Endothelial cell (in vitro differentiated cells): ENCODE data around the gene LAMB1. TPM values are rescaled to one million over a fixed set of nuclear protein-coding genes. Genes with fewer than 3 reads are reported as not detected.
A peak's percentile ranks its signal among the peaks of the same experiment; 100 is the strongest.
"Not testable (repeated sequence)": the region's sequence is repeated elsewhere in the genome, so short reads cannot be mapped to it uniquely, and the experiment has no call there.

Source experiments
- DNase-seq: peaks from one replicate; pipeline ENCODE4 v3.0.0; 2021; ENCODE audit warnings: low spot score
- H3K27ac Mint-ChIP-seq: one replicate; pipeline ENCODE4 v1.8.0; 2021; ENCODE audit warnings: mixed read lengths, inconsistent platforms; ENCODE audit not compliant: unreplicated experiment
- H3K27me3 Mint-ChIP-seq: one replicate; pipeline ENCODE4 v1.8.0; 2021; ENCODE audit warnings: mild to moderate bottlenecking, moderate library complexity, mixed read lengths, inconsistent platforms; ENCODE audit not compliant: unreplicated experiment
- H3K36me3 Mint-ChIP-seq: one replicate; pipeline ENCODE4 v1.8.0; 2021; ENCODE audit warnings: mild to moderate bottlenecking, low read depth, mixed read lengths, inconsistent platforms; ENCODE audit not compliant: unreplicated experiment
- H3K4me1 Mint-ChIP-seq: one replicate; pipeline ENCODE4 v1.8.0; 2021; ENCODE audit warnings: mild to moderate bottlenecking, mixed read lengths, inconsistent platforms; ENCODE audit not compliant: unreplicated experiment
- H3K4me3 Mint-ChIP-seq: one replicate; pipeline ENCODE4 v1.8.0; 2021; ENCODE audit warnings: mild to moderate bottlenecking, mixed read lengths, inconsistent platforms; ENCODE audit not compliant: unreplicated experiment
- H3K9me3 Mint-ChIP-seq: one replicate; pipeline ENCODE4 v1.8.0; 2021; ENCODE audit warnings: mixed read lengths, inconsistent platforms; ENCODE audit not compliant: unreplicated experiment
- total RNA-seq: library from RNA; stranded (reverse); fragmentation: NEBNext Ultra II Directional; extraction: Animal tissue kit (Norgen Biotek cat#: 25700); gene quantifications from one replicate; pipeline ENCODE4 v1.2.1, GENCODE V29; 2021; ENCODE audit not compliant: unreplicated experiment
- TF ChIP-seq, protein P1 (sequence below): fragments of 200-600 bp; sonication (generic); IDR thresholded peaks from one replicate; pipeline ENCODE4 v1.5.0; 2021; ENCODE audit warnings: antibody characterized with exemption; ENCODE audit not compliant: unreplicated experiment

LAMB1 gene
- total RNA-seq, 1 donor from 2014 or later, result 453 TPM

- DNase-seq, result no peak
- no peak overlapping the region for H3K27ac Mint-ChIP-seq
- TF ChIP-seq, protein P1, sequence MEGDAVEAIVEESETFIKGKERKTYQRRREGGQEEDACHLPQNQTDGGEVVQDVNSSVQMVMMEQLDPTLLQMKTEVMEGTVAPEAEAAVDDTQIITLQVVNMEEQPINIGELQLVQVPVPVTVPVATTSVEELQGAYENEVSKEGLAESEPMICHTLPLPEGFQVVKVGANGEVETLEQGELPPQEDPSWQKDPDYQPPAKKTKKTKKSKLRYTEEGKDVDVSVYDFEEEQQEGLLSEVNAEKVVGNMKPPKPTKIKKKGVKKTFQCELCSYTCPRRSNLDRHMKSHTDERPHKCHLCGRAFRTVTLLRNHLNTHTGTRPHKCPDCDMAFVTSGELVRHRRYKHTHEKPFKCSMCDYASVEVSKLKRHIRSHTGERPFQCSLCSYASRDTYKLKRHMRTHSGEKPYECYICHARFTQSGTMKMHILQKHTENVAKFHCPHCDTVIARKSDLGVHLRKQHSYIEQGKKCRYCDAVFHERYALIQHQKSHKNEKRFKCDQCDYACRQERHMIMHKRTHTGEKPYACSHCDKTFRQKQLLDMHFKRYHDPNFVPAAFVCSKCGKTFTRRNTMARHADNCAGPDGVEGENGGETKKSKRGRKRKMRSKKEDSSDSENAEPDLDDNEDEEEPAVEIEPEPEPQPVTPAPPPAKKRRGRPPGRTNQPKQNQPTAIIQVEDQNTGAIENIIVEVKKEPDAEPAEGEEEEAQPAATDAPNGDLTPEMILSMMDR, result no peak
Measured at GRCh38 chr7:107958764-107959526, 44.0 kb downstream of the LAMB1 start.

DNA sequence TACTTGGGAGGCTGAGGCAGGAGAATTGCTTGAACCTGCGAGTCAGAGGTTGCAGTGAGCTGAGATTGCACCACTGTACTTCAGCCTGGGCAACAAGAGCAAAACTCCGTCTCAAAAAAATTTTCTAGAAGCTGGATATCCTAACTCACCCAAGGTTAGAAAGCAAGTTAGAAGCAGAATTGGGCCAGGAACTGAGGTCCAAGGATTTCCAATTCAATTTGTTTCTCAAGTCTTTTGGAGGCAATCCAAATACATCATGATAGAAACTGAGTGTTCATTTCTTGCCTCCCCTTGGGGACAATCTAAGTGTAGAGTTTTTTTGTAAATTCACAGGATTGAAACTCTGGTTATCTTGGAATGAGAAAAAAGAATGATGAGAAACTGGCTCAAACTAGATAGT, 45.5 kb downstream of the LAMB1 start:
- peaks cover 77% of the 10 kb centered on the region for H3K36me3 Mint-ChIP-seq
- TF ChIP-seq, protein P1, result no peak
- H3K4me1 Mint-ChIP-seq, result no peaks in the 10 kb centered on the region
- H3K4me3 Mint-ChIP-seq, result no peak overlapping the region
- DNase-seq, result no peak
- no peaks in the 10 kb centered on the region for H3K9me3 Mint-ChIP-seq
- H3K27ac Mint-ChIP-seq, result no peak overlapping the region
- H3K27me3 Mint-ChIP-seq, result peaks cover 4% of the 10 kb centered on the region

More at GRCh38 chr7:107958764-107959526, 44.0 kb downstream of the LAMB1 start:
- no peaks in the 10 kb centered on the region for H3K9me3 Mint-ChIP-seq
- no peaks in the 10 kb centered on the region for H3K4me1 Mint-ChIP-seq
- H3K4me3 Mint-ChIP-seq, result peak overlapping the region; percentile 29
- H3K27me3 Mint-ChIP-seq, result peaks cover 6% of the 10 kb centered on the region
- peaks cover 73% of the 10 kb centered on the region for H3K36me3 Mint-ChIP-seq

DNA sequence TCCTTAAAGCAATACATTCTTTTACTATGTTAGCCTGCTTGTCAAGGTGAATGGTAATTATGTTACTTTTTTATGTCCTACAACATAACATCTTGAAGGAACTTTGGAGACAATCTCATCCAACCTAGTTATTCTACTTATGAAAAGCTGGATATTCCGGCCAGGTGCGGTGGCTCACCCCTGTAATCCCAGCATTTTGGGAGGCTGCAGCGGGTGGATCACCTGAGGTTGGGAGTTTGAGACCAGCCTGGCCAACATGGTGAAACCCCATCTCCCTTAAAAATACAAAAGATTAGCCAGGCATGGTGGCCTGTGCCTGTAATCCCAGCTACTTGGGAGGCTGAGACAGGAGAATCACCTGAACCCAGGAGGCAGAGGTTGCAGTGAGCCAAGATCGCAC, 46.0 kb downstream of the LAMB1 start:
- not testable (repeated sequence) for H3K4me1 Mint-ChIP-seq, DNase-seq, H3K27ac Mint-ChIP-seq, H3K4me3 Mint-ChIP-seq, H3K27me3 Mint-ChIP-seq, H3K9me3 Mint-ChIP-seq
- H3K36me3 Mint-ChIP-seq, result peaks cover 78% of the 10 kb centered on the region

DNA sequence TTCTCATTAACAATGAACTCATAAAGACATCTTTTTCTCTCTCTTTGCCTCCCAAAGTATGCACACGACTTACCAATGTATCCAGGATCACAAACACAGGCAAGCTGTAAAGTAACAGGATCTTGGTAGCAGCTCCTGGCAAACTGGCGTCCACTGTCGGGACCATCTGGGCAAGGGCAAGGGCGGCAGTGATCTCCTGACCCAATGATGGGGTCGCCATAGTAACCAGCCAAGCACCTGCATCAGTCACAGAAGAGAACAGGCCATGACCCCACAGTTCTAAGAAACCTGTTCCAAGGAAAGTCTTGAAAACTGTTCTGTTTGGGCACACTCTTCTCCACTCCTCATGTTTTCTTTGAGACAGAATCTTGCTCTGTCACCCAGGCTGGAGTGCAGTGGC, 47.6 kb downstream of the LAMB1 start:
- peak overlapping the region; percentile 25 for H3K27ac Mint-ChIP-seq
- no peaks in the 10 kb centered on the region for H3K9me3 Mint-ChIP-seq
- H3K4me3 Mint-ChIP-seq, result no peak overlapping the region
- TF ChIP-seq, protein P1, result no peak
- peaks cover 78% of the 10 kb centered on the region for H3K36me3 Mint-ChIP-seq
- peaks cover 5% of the 10 kb centered on the region for H3K27me3 Mint-ChIP-seq
- no peaks in the 10 kb centered on the region for H3K4me1 Mint-ChIP-seq
- DNase-seq, result no peak

DNA sequence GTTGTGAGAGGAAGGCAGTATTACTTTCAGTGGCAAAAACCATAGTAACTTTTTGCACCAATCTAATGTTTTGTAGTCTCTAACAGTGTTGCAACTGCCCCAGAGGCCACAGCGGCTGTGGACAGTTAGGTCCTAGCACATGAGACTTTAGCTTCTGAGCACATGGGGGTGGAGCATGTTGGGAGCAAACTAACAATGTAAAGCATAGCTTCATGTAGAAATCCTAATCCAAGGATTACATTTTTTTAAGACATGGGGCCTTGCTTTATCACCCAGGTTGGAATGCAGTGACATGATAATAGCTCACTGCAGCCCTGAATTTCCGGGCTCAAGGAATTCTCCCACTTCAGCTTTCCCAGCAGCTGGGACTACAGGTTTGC, 49.0 kb downstream of the LAMB1 start:
- peaks cover 78% of the 10 kb centered on the region for H3K36me3 Mint-ChIP-seq
- no peak for DNase-seq
- TF ChIP-seq, protein P1, result no peak
- H3K4me3 Mint-ChIP-seq, result no peak overlapping the region
- H3K27ac Mint-ChIP-seq, result peak overlapping the region; percentile 2
- peaks cover 3% of the 10 kb centered on the region for H3K27me3 Mint-ChIP-seq
- H3K4me1 Mint-ChIP-seq, result peaks cover under 1% of the 10 kb centered on the region
- H3K9me3 Mint-ChIP-seq, result no peaks in the 10 kb centered on the region
